ENCODE data around the gene DOK7.

The DOK7 gene

DNA sequence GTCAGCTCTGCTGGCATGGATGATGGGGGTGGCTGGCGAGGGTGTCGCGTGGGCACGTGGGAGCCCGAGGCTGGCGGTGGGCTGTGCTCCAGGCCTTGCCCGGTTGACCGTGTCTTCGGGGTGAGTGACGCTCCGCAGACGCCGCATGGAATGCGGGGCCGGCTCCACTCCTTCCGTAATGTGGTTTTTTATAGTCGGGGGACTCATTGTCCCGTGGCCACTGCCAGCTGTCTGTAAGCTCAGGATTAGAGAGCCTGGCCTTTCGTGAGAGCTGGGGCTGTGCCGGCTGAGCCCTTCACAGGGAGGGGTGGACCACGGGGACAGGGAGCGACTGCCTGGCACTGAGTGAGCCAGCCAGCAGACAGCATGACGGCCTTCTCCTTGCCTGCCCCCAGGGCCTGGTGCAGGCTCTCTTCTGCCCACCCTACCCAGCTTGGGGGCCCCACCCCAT is 20.4 kb downstream of the DOK7 start:
- TF ChIP-seq CTCF (IDR thresholded peaks at IDR 0.05; ENCODE audit: borderline replicate concordance, insufficient read depth, low read depth, low read length) = no peak
- H3K4me3 ChIP-seq (ENCODE audit: low read depth, low read length) = no peak overlapping the region

DNA sequence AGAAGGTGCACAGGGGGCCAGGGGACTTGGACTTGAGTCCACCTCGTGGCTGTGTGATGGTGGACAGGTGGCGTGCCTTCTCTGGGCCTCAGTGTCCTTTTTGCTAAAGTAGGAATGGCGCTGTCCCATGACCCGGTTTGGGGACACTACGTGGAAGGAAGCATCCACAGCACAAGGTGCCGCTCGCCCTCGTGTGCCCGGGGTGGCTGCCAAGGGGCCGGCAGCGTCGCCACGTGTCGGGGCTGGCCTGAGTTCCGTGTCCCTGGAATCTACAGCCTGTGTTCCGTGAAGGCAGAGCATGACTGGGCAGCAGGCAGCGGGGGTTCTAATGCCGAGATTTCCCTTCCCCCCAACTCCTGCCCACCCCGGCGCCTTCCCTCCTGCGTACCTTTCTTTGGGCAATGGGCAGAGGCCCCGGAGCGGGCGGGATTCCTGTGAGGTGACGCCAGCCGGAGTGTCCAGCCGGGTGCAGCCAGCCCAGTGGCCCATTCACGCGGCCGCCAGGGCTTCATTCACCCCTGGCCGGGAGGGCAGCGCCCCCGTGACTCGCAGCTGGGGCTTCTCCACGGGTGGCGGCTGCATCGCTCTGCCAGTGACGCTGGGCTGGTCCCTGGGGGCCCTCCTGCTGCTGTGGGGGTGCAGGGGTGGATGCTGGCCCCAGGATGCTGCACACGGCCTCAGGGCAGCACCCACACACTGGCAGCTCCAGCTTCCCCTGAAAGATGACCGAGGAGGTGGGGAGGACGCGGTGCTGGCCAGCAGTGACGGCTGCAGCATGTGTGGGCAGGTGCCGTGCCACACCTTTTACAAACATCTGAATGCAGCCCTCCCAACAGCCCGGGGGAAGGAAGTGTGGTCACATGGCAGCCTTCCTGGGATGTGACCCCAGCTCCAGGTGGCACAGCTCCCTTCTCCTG is 21.2 kb downstream of the DOK7 start:
- no peak for TF ChIP-seq CTCF (IDR thresholded peaks at IDR 0.05; ENCODE audit: borderline replicate concordance, insufficient read depth, low read depth, low read length)
- H3K4me3 ChIP-seq (ENCODE audit: low read depth, low read length) = no peak overlapping the region

GRCh38 chr4:3485011-3485791 is 22.1 kb downstream of the DOK7 start:
- TF ChIP-seq CTCF (IDR thresholded peaks at IDR 0.05; ENCODE audit: borderline replicate concordance, insufficient read depth, low read depth, low read length) = no peak
- H3K4me3 ChIP-seq (ENCODE audit: low read depth, low read length) = no peak overlapping the region

GRCh38 chr4:3485886-3486540 is 22.9 kb downstream of the DOK7 start:
- no peak overlapping the region for H3K4me3 ChIP-seq (ENCODE audit: low read depth, low read length)
- TF ChIP-seq CTCF (IDR thresholded peaks at IDR 0.05; ENCODE audit: borderline replicate concordance, insufficient read depth, low read depth, low read length) = no peak

DNA sequence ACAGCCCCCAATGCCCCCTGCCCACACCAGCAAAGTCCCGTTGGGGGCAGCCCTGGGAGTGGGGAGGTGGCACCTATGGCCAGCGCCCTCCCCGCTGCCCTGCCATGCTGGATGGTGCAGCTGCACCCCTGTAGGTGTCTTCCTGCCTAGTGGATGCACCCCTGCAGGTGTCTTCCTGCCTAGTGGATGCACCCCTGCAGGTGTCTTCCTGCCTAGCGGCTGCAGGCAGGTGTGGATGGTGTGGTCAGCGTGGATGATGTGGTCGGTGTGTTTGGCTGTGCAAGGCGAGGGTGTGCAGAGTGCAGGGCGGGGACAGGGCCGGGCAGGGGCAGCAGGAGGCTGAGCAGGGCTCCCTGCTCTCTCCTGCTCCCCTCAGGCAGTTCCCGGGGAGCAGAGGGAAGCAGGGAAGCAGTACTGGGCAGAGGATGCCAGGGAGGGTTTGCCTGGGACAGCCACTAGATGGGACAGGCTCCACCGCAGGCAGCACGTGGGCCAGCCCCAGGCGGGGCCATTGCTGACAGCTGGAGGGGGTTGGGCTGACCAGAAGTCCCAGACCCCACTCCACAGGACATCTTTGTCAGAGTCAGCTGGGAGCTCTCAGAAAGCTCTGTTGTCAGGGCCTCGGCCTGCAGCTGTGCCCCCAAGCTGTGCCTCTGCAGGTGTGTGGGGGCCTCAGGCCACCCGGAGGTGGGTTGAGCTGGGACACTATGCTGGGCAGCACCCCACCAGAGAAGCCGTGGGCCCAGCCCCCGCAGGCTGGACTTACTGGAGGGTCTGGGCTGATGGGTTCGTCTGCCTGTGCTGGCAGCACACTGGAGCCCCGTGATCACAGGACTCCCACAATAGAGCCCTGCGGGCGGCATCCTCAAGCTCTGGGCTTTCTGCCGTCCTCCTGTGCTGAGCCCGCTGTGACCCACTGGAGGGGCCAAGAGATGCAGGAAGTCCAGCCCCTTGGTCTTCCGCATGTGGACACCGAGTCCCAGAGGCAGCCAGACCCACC is 23.7 kb downstream of the DOK7 start:
- no peak overlapping the region for H3K4me3 ChIP-seq (ENCODE audit: low read depth, low read length)
- TF ChIP-seq CTCF (IDR thresholded peaks at IDR 0.05; ENCODE audit: borderline replicate concordance, insufficient read depth, low read depth, low read length) = no peak

DNA sequence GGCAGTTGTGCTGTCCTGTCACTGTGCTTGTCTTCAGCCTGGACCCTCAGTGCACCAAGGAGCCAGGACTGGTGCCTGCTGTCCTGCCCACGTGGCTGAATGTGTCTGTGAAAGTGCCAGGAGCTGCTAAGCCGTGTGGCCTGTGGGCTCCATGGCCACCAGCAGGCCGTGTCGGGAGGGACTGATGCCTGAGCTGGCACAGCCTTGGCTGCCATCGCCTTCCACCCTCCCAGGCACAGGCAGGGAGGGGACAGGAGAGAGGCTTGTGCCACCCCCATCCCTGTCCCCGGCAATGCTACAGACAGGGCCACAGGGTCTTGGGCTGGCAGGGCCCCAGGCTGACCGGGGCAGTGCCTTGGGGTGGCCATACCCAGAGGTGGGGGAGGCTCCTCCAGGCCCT is 24.8 kb downstream of the DOK7 start:
- H3K4me3 ChIP-seq (ENCODE audit: low read depth, low read length) = no peak overlapping the region
- no peak for TF ChIP-seq CTCF (IDR thresholded peaks at IDR 0.05; ENCODE audit: borderline replicate concordance, insufficient read depth, low read depth, low read length)

Data from GM12875 (cell line).